ENCODE data around the gene CERCAM. TPM values are rescaled to one million over a fixed set of nuclear protein-coding genes. Genes with fewer than 3 reads are reported as not detected.
"Not testable (repeated sequence)": the region's sequence is repeated elsewhere in the genome, so short reads cannot be mapped to it uniquely, and the experiment has no call there.

CERCAM gene
- total RNA-seq, 1 donor from 2014 or later: 9.3 TPM

DNA sequence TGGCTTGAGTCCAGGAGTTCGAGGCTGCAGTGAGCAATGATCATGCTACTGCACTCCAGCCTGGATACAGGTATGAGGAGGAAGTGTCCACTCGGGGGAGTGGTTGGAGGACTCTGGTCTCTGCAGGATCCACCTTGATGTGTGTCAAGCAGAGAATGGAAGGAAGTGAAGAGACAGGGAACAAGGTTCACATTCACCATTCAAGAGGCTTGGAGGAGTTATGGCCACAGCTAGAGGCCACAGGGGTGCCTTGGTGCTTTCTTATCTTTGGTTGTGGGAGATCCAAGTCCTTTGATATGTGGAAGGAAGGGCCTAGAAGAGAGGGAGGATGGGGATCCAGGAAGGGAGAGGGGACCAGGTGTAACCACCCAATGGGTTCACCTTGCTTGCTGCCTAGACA, 5.4 kb upstream of the CERCAM start:
- intact Hi-C loops (cut with micrococcal nuclease): loop anchor here (10.0 kb wide), 1 partner anchor 120 kb away; no protein-coding TSS in a partner anchor
- Mint-ChIP-seq H3K27me3 (ENCODE audit: low read depth) (peaks cover 53% of the 10 kb centered on the region), H3K4me1 (ENCODE audit: low read depth) (peaks cover 11% of the 10 kb centered on the region), H3K9me3 (no peaks in the 10 kb centered on the region), H3K27ac (no peak overlapping the region), H3K4me3 (ENCODE audit: low read depth) (no peak overlapping the region), H3K36me3 (ENCODE audit: low read depth) (no peaks in the 10 kb centered on the region)
- no peak for DNase-seq (ENCODE audit: low spot score)

DNA sequence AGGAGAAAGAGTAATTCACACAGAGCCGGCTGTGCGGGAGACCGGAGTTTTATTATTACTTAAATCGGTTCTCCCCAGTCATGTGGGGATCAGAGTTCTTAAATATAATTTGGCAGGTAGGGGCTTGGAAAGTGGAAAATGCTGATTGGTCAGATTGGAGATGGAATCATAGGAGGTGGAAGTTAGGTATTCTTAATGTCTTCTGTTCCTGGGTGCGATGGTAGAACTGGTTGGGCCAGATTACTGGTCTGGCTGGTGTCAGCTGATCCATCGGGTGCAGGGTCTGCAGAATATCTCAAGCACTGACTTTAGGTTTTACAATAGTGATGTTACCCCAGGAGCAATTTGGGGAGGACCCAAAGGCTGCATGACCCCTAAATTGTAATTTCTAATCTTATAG, 4.6 kb upstream of the CERCAM start:
- Mint-ChIP-seq H3K27me3 (ENCODE audit: low read depth) (peaks cover 49% of the 10 kb centered on the region), H3K9me3 (no peaks in the 10 kb centered on the region), H3K4me1 (ENCODE audit: low read depth) (peaks cover 11% of the 10 kb centered on the region), H3K27ac (no peak overlapping the region), H3K4me3 (ENCODE audit: low read depth) (no peak overlapping the region), H3K36me3 (ENCODE audit: low read depth) (no peaks in the 10 kb centered on the region)
- DNase-seq (ENCODE audit: low spot score): no peak
- intact Hi-C loops (cut with micrococcal nuclease): loop anchor here (10.0 kb wide), 1 partner anchor 121 kb away; no protein-coding TSS in a partner anchor

DNA sequence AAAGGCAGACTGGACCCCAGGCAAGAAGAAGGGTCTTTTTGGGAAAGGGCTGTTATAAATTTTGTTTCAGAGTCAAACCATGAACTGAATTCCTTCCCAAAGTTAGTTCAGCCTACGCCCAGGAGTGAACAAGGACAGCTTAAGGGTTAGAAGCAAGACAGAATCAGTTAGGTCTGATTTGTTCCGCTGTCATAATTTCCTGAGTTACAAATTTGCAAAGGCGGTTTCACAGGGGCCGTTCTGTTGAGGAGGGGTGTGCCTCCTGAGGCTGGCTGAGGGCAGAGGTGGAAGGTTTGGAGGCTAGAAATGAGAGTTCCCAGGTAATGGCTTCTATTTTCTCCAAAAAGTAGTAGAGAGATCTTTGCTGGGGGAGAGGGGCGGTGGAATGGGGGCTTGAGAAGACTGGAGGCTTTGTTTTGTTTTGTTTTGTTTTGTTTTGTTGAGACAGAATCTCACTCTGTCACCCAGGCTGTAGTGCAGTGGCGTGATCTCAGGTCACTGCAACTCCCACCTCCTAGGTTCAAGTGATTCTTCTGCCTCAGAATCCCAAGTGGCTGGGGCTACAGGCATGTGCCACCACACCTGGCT, 4.1 kb upstream of the CERCAM start:
- Mint-ChIP-seq H3K4me3 (ENCODE audit: low read depth) (no peak overlapping the region), H3K27me3 (ENCODE audit: low read depth) (peaks cover 44% of the 10 kb centered on the region), H3K36me3 (ENCODE audit: low read depth) (no peaks in the 10 kb centered on the region), H3K9me3 (no peaks in the 10 kb centered on the region), H3K4me1 (ENCODE audit: low read depth) (peaks cover 11% of the 10 kb centered on the region), H3K27ac (no peak overlapping the region)
- DNase-seq (ENCODE audit: low spot score): no peak
- intact Hi-C loops (cut with micrococcal nuclease): loop anchor here (10.0 kb wide), 1 partner anchor 122 kb away; no protein-coding TSS in a partner anchor

DNA sequence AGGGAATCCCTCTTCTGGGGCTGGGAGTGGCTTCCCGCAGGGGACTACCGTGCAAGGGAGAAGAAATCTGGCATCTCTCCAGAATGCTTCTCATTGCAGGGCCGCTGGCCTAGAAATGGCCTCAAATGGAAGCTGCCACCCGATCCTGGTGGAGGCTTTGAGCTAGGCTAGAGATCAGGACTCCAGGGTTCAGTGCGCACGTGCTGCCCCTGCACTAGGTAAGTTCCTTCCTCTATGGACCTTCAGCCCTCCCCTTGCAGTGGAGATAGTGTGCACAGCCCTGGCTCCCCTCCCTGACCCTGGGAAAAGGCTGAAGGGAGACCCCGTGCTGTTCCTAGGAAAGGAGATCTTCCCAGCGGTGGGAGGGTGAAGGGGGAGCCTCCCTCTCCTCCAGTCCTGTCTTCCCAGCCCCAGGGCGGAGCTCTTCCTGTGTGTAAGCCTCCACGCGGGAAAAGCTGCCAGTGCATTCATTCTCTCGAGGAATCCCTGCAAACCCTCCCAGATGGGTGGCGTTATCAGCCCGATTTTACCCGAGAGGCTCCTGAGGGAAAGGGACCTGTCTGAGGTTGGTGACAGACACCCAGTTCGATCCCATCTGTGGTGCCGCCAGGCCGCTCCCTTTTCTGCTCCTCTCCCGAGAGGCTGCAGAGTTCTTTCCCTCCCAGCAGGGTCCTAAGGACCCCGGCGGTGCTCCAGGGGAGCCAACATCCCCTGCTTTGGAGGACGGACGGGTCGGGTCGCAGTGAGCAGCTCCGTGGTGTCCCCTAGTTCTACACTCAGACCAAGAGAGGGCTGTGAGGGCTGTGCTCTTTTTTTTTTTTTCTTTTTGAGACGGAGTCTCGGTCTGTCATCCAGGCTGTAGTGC, 1.4 kb upstream of the CERCAM start:
- intact Hi-C loops (cut with micrococcal nuclease): loop anchor here (10.0 kb wide), 1 partner anchor 124 kb away; no protein-coding TSS in a partner anchor
- H3K27me3 Mint-ChIP-seq (ENCODE audit: low read depth): peaks cover 41% of the 10 kb centered on the region
- no peaks in the 10 kb centered on the region for H3K9me3 Mint-ChIP-seq
- H3K27ac Mint-ChIP-seq: no peak overlapping the region
- DNase-seq (ENCODE audit: low spot score): no peak
- H3K4me3 Mint-ChIP-seq (ENCODE audit: low read depth): peak overlapping the region; percentile 77
- H3K36me3 Mint-ChIP-seq (ENCODE audit: low read depth): no peaks in the 10 kb centered on the region
- peaks cover 15% of the 10 kb centered on the region for H3K4me1 Mint-ChIP-seq (ENCODE audit: low read depth)

DNA sequence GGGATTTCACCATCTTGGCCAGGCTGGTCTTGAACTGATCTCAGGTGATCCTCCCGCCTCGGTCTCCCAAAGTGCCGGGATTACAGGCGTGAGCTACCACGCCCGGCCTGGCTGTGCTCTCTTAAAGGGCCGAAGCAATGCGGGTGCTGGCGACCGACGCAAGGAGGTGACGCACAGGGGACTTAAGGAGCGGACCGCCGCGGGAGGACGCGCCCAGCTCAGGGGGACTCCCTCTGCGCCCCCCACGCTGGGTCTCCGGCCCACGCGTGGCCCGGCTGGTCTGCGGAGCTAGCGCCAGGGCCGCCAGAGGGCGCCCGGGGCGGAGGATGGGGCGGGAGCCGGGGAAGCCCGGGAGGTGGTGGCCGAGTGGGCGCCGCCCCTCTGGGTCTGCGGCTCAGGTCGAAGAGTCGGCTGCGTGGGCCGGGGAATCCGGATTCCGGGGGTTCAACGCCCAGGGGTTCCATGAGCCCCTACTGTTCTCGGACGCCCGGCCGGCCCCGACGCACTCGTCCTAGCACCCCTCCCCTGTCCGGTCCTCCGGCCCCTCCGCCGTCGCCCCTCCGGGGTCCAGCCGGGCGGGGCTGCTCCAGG, 502 bp upstream of the CERCAM start:
- DNase-seq (ENCODE audit: low spot score): peak; percentile 60
- intact Hi-C loops (cut with micrococcal nuclease): no loop called here
- no peak overlapping the region for H3K27ac Mint-ChIP-seq

DNA sequence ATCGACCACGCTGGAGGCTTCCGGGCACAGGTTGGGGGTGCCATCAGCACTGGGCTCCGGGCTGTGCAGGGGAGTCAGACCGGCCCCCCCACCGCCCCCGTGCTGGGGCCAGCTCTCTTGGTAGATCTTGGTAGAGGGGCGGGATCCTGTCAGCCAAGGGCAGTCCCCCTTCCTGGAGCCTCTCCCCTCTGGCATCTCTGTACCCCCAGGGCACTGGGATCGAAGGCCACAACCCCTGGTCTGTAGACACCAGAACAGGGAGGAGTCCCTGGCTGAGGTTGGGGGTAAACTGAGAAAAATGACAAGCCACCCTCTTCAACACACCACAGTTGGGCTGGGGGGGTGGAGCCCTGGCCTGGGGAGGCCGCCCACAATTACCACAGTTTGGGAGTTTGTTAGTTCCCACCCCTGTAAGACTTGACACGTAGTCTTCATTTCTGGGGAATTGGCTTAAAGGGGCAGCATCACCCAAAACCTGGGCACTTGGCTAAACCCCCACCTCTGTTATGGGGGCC, 882 bp downstream of the CERCAM start:
- no peak overlapping the region for H3K27ac Mint-ChIP-seq
- peaks cover 9% of the 10 kb centered on the region for H3K4me1 Mint-ChIP-seq (ENCODE audit: low read depth)
- intact Hi-C loops (cut with micrococcal nuclease): loop anchor here (1.0 kb wide), 1 partner anchor 35 kb away; the partner anchor contains the start of gene ODF2
- peaks cover 22% of the 10 kb centered on the region for H3K27me3 Mint-ChIP-seq (ENCODE audit: low read depth)
- no peaks in the 10 kb centered on the region for H3K36me3 Mint-ChIP-seq (ENCODE audit: low read depth)
- DNase-seq (ENCODE audit: low spot score): no peak
- no peaks in the 10 kb centered on the region for H3K9me3 Mint-ChIP-seq
- peak overlapping the region; percentile 68 for H3K4me3 Mint-ChIP-seq (ENCODE audit: low read depth)

More for the DNA sequence above, 502 bp upstream of the CERCAM start:
- Mint-ChIP-seq H3K27me3 (ENCODE audit: low read depth) (peaks cover 34% of the 10 kb centered on the region), H3K4me1 (ENCODE audit: low read depth) (peaks cover 15% of the 10 kb centered on the region), H3K4me3 (ENCODE audit: low read depth) (peak overlapping the region; percentile 77), H3K36me3 (ENCODE audit: low read depth) (no peaks in the 10 kb centered on the region), H3K9me3 (no peaks in the 10 kb centered on the region)

DNA sequence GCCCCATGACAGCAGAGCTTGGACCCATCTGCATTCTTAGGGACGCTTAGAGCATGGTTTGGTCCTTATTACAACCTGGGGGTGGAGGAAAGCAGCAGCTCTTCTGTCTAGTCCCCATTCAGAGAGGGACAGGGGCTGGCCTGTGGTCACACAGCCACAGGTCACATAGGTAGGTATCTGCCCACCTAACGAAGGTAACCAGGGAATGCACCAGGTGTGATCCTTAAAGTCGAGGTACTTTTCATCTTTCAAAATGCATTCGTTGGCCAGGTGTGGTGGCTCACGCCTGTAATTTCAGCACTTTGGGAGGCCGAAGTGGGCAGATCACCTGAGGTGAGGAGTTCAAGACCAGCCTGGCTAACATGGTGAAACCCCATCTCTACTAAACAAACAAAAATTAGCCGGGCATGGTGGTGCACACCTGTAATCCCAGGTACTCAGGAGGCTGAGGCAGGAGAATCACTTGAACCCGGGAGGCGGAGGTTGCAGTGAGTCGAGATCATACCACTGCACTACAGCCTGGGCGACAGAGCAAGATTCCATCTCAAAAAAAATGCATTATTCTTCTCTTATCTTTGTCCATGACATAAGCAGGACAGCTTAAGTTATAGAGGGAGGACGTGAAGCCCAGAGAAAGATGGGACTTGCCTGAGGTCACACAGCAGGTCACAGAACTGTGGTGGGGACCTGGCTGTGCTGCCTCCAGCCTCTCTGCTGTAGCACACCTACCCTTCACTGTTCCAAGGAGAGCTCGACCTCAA, 1.5 kb downstream of the CERCAM start:
- Mint-ChIP-seq H3K27me3 (ENCODE audit: low read depth) (peaks cover 20% of the 10 kb centered on the region), H3K4me3 (ENCODE audit: low read depth) (peak overlapping the region; percentile 68)
- H3K27ac Mint-ChIP-seq; H3K9me3 Mint-ChIP-seq; H3K36me3 Mint-ChIP-seq (ENCODE audit: low read depth); DNase-seq (ENCODE audit: low spot score); H3K4me1 Mint-ChIP-seq (ENCODE audit: low read depth); intact Hi-C loops (cut with micrococcal nuclease): not testable (repeated sequence)

DNA sequence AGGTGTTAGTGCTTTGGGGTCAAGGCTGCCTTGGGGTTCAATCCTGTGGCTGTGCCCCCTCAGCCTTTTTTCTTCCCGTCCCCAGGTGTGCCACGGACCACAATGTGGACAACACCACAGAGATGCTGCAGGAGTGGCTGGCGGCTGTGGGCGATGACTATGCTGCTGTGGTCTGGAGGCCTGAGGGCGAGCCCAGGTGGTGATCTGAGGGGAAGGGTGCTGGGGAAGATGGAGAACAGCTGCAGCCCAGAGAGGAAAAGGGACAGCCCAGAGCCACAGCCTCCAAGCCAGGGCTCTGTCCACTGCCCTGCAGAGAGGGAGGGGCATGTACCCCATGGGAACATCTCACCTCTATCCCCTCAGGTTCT, 2.1 kb downstream of the CERCAM start:
- Mint-ChIP-seq H3K27me3 (ENCODE audit: low read depth) (peaks cover 15% of the 10 kb centered on the region), H3K9me3 (no peaks in the 10 kb centered on the region), H3K36me3 (ENCODE audit: low read depth) (no peaks in the 10 kb centered on the region), H3K4me1 (ENCODE audit: low read depth) (peaks cover 7% of the 10 kb centered on the region), H3K4me3 (ENCODE audit: low read depth) (peak overlapping the region; percentile 33), H3K27ac (no peak overlapping the region)
- no peak for DNase-seq (ENCODE audit: low spot score)
- intact Hi-C loops (cut with micrococcal nuclease): no loop called here

DNA sequence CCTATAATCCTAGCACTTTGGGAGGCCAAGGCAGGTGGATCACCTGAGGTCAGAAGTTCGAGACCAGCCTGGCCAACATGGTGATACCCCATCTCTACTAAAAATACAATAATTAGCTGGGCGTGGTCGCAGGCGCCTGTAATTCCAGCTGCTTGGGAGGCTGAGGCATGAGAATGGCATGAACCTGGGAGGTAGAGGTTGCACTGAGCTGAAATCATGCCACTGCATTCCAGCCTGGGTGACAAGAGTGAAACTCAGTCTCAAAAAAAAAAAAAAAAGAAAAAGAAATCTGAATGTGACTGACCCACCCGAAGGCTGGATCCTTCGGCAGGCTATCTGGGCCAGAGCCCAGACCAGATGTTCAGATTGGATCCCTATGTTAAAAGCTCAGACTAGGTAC, 2.7 kb downstream of the CERCAM start:
- H3K36me3 Mint-ChIP-seq (ENCODE audit: low read depth); H3K9me3 Mint-ChIP-seq; DNase-seq (ENCODE audit: low spot score); H3K4me3 Mint-ChIP-seq (ENCODE audit: low read depth); intact Hi-C loops (cut with micrococcal nuclease); H3K27ac Mint-ChIP-seq; H3K4me1 Mint-ChIP-seq (ENCODE audit: low read depth): not testable (repeated sequence)
- H3K27me3 Mint-ChIP-seq (ENCODE audit: low read depth): peaks cover 15% of the 10 kb centered on the region

DNA sequence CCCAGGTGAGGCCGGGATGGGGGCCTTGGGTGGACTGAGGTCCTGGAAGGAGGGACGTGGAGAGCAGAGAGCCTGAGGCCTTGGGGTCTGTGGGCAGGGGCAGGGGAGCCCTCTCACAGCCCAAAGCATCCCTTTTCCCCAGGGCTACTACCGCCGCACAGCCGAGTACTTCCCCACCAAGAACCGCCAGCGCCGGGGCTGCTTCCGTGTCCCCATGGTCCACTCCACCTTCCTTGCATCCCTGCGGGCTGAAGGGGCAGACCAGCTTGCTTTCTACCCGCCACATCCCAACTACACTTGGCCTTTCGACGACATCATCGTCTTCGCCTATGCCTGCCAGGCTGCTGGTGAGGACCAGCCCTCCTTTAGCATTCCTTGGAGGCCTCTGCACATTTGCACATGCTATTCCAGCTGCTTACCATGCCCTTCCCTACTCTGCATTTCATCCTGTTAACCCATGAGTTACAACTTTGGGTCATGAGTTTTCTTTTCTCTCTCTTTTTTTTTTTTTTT, 3.7 kb downstream of the CERCAM start:
- intact Hi-C loops (cut with micrococcal nuclease): no loop called here
- Mint-ChIP-seq H3K9me3 (no peaks in the 10 kb centered on the region), H3K4me3 (ENCODE audit: low read depth) (no peak overlapping the region), H3K36me3 (ENCODE audit: low read depth) (no peaks in the 10 kb centered on the region), H3K27ac (no peak overlapping the region), H3K4me1 (ENCODE audit: low read depth) (peaks cover 7% of the 10 kb centered on the region), H3K27me3 (ENCODE audit: low read depth) (peaks cover 9% of the 10 kb centered on the region)
- DNase-seq (ENCODE audit: low spot score): no peak

DNA sequence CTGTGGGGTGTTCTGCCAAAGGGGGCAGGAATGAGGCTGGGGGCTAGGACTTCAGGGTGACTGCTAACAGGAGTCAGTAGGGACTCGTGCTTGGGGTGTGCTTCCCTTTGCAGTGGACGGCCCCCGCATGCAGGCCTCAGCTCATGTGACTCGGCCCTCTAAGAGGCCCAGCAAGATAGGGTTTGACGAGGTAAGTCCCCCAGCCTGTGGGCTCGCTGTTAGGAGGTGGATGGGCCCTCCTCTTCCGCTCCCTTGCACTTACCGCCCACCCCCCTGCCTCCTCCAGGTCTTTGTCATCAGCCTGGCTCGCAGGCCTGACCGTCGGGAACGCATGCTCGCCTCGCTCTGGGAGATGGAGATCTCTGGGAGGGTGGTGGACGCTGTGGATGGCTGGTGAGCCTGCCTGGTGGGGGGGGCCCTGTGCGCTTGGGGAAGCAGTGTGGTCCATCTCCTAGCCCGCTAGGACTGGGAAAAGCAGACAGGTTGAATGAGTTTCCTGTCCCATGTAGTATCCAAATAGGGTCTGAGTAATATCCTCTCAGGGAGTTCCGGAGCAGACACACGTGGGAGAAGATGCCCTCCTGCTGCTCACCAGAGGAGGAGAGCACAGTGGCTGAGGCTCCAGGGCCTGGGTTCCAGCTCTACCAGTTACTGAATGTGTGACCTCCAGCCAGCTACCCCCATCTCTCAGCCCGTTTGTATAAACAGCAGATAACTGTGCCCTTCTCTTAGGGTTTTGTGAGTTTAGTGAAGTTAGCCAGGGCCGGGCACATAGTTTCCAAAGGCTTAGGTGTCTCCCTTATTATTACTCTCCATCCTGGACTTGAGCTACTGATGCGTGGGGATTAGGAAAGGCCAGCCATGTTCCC, 8.2 kb downstream of the CERCAM start:
- no peak for DNase-seq (ENCODE audit: low spot score)
- no peaks in the 10 kb centered on the region for H3K36me3 Mint-ChIP-seq (ENCODE audit: low read depth)
- intact Hi-C loops (cut with micrococcal nuclease): no loop called here
- no peaks in the 10 kb centered on the region for H3K27me3 Mint-ChIP-seq (ENCODE audit: low read depth)
- no peak overlapping the region for H3K4me3 Mint-ChIP-seq (ENCODE audit: low read depth)
- H3K27ac Mint-ChIP-seq: no peak overlapping the region
- no peaks in the 10 kb centered on the region for H3K4me1 Mint-ChIP-seq (ENCODE audit: low read depth)
- H3K9me3 Mint-ChIP-seq: no peaks in the 10 kb centered on the region
